Prostate gland (tissue), 2 donors: ENCODE measurements around the gene MYO1A. TPM values are rescaled to one million over a fixed set of nuclear protein-coding genes. Genes with fewer than 3 reads are reported as not detected.
A peak's percentile ranks its signal among the peaks of the same experiment; 100 is the strongest.
"Not testable (repeated sequence)": the region's sequence is repeated elsewhere in the genome, so short reads cannot be mapped to it uniquely, and the experiment has no call there.

Experiments
- DNase-seq: peaks from one replicate; pipeline ENCODE4 v3.0.0-alpha.2; 2019; ENCODE audit warnings: low spot score
- H3K27ac ChIP-seq, 2 donors: fragments of 200-600 bp; sonication (generic); 2 replicates each; pipeline ENCODE4 v1.5.1; 2017 to 2019
- H3K27me3 ChIP-seq: fragments of 200-600 bp; sonication (generic); replicated peaks from 2 replicates; pipeline ENCODE4 v1.5.1; 2019; ENCODE audit not compliant: insufficient read depth
- H3K36me3 ChIP-seq, 2 donors: fragments of 200-600 bp; sonication (generic); 1 replicate in 1 of 2; 2 replicates in 1 of 2; pipeline versions ENCODE4 v1.5.1 to v1.8.1; 2017 to 2019
- H3K4me1 ChIP-seq: fragments of 200-600 bp; sonication (generic); replicated peaks from 2 replicates; pipeline ENCODE4 v1.5.1; 2019
- H3K4me3 ChIP-seq, 2 donors: fragments of 200-600 bp; sonication (generic); 2 replicates each; pipeline ENCODE4 v1.5.1; 2017 to 2019
- H3K9me3 ChIP-seq: fragments of 200-600 bp; sonication (generic); 2 replicates; pipeline ENCODE4 v1.5.1; 2017
- POLR2A ChIP-seq: fragments of 450-650 bp; IDR thresholded peaks from one replicate; pipeline ENCODE4 v1.6.1; 2016; ENCODE audit warnings: antibody characterized with exemption, mild to moderate bottlenecking
- POLR2AphosphoS5 ChIP-seq: sonication (generic); formaldehyde crosslinking; IDR thresholded peaks from one replicate; pipeline ENCODE4 v1.6.1; 2017; ENCODE audit warnings: antibody characterized with exemption
- WGBS: methylation state at CpG from one replicate; pipeline ENCODE4 v1.1.5; 2018; 5-methylcytosine and 5-hydroxymethylcytosine counted together
- intact Hi-C: fragments of 100-400 bp; cut with DNase I; formaldehyde crosslinking; loops from one replicate; pipeline ENCODE4 v1.14.2; 2022
- total RNA-seq, 2 donors: library from RNA; depleted of rRNA; stranded (reverse); fragments of >200 nt; gene quantifications; one replicate each; pipeline ENCODE4 v1.1.0, GENCODE V29; 2016
- TF ChIP-seq, protein P1 (sequence below), 4 experiments: fragments of 200-600 bp in 2 of 4; fragments of 450-650 bp in 2 of 4; sonication (generic) in 2 of 4; IDR thresholded peaks; 1 replicate in 3 of 4; 2 replicates in 1 of 4; pipeline ENCODE4 v1.5.1; 2016 to 2019; ENCODE audit warnings: antibody characterized with exemption in 4 of 4, mild to moderate bottlenecking in 2 of 4, moderate library complexity in 2 of 4

The MYO1A gene
- total RNA-seq, 2 donors from 2014 or later = 0.09 to 0.74 TPM

DNA sequence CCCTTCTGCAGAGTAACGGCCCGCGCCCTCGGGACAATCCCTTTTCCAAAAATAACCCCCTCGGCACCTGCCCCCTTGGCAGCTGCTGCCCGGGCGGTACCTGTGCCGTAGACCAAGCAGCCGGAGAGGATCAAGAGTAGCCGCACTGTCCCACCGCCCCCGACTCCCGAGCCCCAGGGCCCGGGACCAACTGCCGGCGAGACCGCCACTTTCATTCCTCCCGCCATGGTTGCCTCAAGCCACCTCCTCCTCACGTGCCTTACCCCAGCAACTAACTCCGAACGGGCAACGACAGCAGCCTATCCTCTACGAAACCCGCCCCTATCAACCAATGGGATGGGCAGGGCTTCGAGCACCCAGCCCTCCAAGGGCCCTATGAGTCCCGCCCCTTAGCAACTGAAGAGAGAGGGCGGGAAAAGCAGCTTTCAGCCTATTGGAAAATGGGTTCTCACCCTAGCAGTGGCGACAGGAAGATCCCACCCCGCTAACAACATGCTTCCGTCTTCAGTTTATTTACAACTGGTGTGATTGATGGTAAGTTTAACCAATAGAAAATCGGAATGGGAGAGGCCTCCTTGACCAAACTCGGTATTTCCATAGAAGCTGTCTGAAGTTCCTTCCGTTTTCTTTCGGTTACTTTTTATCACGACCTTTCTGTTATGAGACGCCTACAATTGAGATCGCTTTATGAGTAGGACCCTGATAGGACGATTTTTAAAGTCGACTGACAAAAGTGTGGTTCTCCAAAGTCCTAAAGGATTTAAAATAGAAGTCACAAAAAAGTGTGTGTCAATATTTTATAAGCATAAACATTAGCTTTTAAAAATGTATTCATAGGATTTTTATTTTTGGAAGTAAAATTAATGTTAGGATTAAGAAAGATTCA, 28.8 kb upstream of the MYO1A start, which contains the start of gene NEMP1:
Gene NEMP1, minus strand, starts transcription at position 273 of the 886 bp plus-strand sequence. Its CDS starts 46 bp downstream, at position 227.
- intact Hi-C loops = no loop called here
- WGBS = under 1% methylated on average over 38 of the region's 39 CpGs
- H3K4me1 ChIP-seq = peaks cover 6% of the 10 kb centered on the region
- H3K9me3 ChIP-seq = no peaks in the 10 kb centered on the region
- H3K36me3 ChIP-seq = no peaks in the 10 kb centered on the region
- peak; percentile 99 for DNase-seq
- H3K27ac ChIP-seq = peak within 1 kb of the TSS; percentile 80 to 90
- no peaks in the 10 kb centered on the region for H3K27me3 ChIP-seq
- H3K4me3 ChIP-seq = peak within 1 kb of the TSS; percentile 54 to 61
- peak; percentile 99 for TF ChIP-seq POLR2AphosphoS5
- peak; percentile 60 for TF ChIP-seq POLR2A
- TF ChIP-seq, protein P1, sequence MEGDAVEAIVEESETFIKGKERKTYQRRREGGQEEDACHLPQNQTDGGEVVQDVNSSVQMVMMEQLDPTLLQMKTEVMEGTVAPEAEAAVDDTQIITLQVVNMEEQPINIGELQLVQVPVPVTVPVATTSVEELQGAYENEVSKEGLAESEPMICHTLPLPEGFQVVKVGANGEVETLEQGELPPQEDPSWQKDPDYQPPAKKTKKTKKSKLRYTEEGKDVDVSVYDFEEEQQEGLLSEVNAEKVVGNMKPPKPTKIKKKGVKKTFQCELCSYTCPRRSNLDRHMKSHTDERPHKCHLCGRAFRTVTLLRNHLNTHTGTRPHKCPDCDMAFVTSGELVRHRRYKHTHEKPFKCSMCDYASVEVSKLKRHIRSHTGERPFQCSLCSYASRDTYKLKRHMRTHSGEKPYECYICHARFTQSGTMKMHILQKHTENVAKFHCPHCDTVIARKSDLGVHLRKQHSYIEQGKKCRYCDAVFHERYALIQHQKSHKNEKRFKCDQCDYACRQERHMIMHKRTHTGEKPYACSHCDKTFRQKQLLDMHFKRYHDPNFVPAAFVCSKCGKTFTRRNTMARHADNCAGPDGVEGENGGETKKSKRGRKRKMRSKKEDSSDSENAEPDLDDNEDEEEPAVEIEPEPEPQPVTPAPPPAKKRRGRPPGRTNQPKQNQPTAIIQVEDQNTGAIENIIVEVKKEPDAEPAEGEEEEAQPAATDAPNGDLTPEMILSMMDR (IDR thresholded peaks at IDR 0.05) = peak in 1 of 4 experiments; percentile 13

DNA sequence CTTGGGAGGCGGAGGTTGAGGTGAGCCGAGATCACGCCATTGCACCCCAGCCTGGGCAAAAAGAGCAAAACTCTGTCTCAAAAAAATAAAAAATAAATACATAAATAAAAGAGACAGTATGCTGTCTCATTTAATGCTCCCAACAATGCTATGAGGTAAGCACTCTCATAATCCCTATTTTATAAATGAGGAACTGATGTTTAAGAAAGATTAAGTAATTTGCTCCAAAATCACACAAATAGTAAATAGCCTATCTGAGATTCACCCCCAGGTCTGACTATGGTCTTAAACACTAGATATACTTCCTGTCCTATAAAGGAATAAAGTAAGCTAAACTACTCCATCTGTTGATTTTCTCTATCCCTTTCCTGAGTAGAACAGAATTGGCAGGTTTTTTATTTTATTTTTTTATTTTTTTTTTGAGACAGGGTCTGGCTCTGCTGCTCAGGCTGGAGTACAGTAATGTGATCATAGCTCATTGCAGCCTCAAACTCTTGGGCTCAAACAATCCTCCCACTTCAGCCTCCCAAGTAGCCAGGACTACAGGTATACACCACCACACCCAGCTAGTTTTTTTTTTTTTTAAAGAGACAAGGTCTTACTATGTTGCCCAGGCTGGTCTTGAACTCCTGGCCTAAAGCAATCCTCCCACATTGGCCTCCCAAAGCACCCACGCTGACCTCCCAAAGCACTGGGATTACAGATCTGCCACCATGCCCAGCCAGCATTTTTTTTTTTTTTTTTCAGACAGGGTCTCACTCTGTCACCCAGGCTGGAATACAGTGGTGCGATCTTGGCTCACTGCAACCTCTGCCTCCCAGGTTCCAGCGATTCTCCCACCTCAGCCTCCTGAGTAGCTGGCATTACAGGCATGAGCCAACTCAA, 23.9 kb upstream of the MYO1A start:
- H3K4me3 ChIP-seq, H3K27me3 ChIP-seq, H3K4me1 ChIP-seq, H3K27ac ChIP-seq, H3K36me3 ChIP-seq, H3K9me3 ChIP-seq, DNase-seq, intact Hi-C loops: not testable (repeated sequence)
- WGBS = 95% methylated on average over 6 of the region's 6 CpGs

DNA sequence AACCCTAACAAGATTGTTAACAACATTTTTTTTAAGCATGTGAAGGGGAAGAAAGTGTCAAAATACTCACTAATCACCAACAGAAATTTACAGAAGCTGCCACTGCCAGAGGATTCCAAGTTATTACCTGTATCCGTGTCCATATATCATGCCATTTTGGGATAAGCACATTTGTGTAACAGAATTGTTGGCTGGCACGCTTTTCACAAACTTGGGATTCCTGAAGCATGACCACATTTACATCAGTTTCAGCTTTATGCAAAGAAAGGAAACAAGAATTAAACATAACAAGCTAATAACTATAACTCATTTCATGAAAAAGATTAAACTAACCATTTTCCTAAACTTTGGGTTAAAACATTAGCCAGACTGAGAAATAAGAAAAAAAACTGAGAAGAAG, 22.7 kb upstream of the MYO1A start:
- no peak overlapping the region for H3K27ac ChIP-seq
- DNase-seq = no peak
- WGBS = 67% methylated on average over 2 of the region's 2 CpGs
- H3K4me3 ChIP-seq = no peak overlapping the region
- TF ChIP-seq POLR2A (no peak), POLR2AphosphoS5 (no peak)
- TF ChIP-seq, protein P1 (IDR thresholded peaks at IDR 0.05) = no peak
- no peaks in the 10 kb centered on the region for H3K4me1 ChIP-seq
- intact Hi-C loops = no loop called here
- H3K9me3 ChIP-seq = no peaks in the 10 kb centered on the region
- H3K36me3 ChIP-seq = no peaks in the 10 kb centered on the region
- H3K27me3 ChIP-seq = no peaks in the 10 kb centered on the region

DNA sequence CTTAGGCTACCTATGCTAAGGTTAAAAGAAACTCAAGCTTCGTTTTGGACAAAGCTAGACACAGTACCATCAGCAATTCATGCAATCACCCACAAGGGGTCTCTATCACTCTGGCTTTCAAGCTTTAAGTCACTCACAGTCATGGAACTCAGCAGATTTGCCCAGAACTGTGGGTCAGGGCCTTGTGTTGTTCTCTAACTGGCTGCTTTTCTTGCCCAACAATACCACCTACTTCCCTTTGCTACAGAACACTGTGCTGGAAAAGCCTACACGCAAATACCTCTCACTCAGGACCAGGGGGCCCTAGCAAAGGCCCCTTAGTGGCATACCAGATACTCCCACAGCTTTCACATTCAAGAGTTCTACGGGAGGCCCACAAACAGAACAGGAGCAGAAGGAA, 19.6 kb upstream of the MYO1A start:
- no peaks in the 10 kb centered on the region for H3K4me1 ChIP-seq
- no peaks in the 10 kb centered on the region for H3K27me3 ChIP-seq
- DNase-seq = peak; percentile 72
- TF ChIP-seq POLR2AphosphoS5 (peak; percentile 90), POLR2A (no peak)
- TF ChIP-seq, protein P1 (IDR thresholded peaks at IDR 0.05) = peak; percentile 53 to 97 (median 91)
- H3K4me3 ChIP-seq = no peak overlapping the region
- intact Hi-C loops = loop anchor here (1.0 to 10.0 kb wide), 3 partner anchors 43 to 315 kb away; partner anchors contain the start of gene PRIM1
- 19% methylated on average over 3 of the region's 3 CpGs for WGBS
- H3K36me3 ChIP-seq = no peaks in the 10 kb centered on the region
- no peaks in the 10 kb centered on the region for H3K9me3 ChIP-seq
- H3K27ac ChIP-seq = peak overlapping the region; percentile 70

DNA sequence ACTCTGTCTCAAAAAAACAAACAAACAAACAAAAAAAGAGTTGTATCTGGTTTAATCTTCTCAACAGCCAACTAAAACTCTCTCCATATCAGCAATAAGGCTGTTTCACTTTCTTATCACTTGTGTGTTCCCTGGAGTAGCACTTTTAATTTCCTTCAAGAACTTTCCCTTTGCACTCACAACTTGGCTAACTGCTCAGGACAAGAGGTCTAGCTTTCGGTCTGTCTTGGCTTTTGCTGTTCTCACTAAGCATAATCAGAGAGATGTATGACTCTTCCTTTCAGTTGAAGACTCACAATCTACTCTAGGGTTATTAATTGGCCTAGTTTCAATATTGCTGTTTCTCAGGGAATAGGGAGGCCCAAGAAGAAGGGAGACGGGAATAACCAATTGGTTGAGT, 16.3 kb upstream of the MYO1A start:
- intact Hi-C loops = loop anchor here (5.0 to 10.0 kb wide), 2 partner anchors 116 to 311 kb away; partner anchors contain the start of gene PRIM1

More for the DNA sequence above, 16.3 kb upstream of the MYO1A start:
- no peak overlapping the region for H3K4me3 ChIP-seq
- no peaks in the 10 kb centered on the region for H3K9me3 ChIP-seq
- DNase-seq = no peak
- TF ChIP-seq POLR2A (no peak), POLR2AphosphoS5 (no peak)
- TF ChIP-seq, protein P1 (IDR thresholded peaks at IDR 0.05) = no peak
- no peaks in the 10 kb centered on the region for H3K27me3 ChIP-seq
- 85% methylated on average over 2 of the region's 2 CpGs for WGBS
- H3K4me1 ChIP-seq = no peaks in the 10 kb centered on the region
- H3K27ac ChIP-seq = no peak overlapping the region
- H3K36me3 ChIP-seq = no peaks in the 10 kb centered on the region
